HCT116 (cell line): ENCODE data around the gene PPM1D. TPM values are rescaled to one million over a fixed set of nuclear protein-coding genes. Genes with fewer than 3 reads are reported as not detected.

Source experiments
- ATAC-seq: fragments of 200-7000 bp; cut with Tn5 transposase; 2 replicates; pipeline ENCODE4 v1.9.1; 2020; ENCODE audit warnings: mild to moderate bottlenecking, moderate library complexity
- BruUV-seq: library from RNA; stranded (reverse); fragments of 400-500 nt; replicated peaks from 2 replicates; lab custom pipeline; 2021; lab: Mats Ljungman, UMichigan
- CTCF ChIA-PET: fragments of 300-600 bp; sonication (Branson Sonifier 250); formaldehyde crosslinking; loops from one replicate; lab custom pipeline; 2021; ENCODE audit warnings: antibody characterized with exemption; lab: Charles Lee
- POLR2A ChIA-PET: fragments of 300-600, 350-600 bp; sonication (Branson Sonifier 250); formaldehyde crosslinking; loops from one replicate; lab custom pipeline; 2021; ENCODE audit warnings: antibody characterized with exemption; lab: Charles Lee
- RAD21 ChIA-PET, 2 experiments: fragments of 300-600 bp; sonication (Branson Sonifier 250); formaldehyde crosslinking; loops; one replicate each; lab custom pipeline; 2023; ENCODE audit warnings: low total read pairs in 2 of 2; ENCODE audit not compliant: uncharacterized antibody in 2 of 2, unreplicated experiment in 2 of 2, low non-redundant PET in 1 of 2; lab: Charles Lee
- DNase-seq: peaks from one replicate; pipeline ENCODE4 v3.0.0-alpha.2; 2010; ENCODE audit warnings: low read depth, low spot score
- H2AFZ ChIP-seq: fragments of 200-600 bp; shearing (Covaris generic), sonication (generic); 2 replicates; pipeline ENCODE4 v1.6.1; 2017; ENCODE audit warnings: low read depth, mixed run types, mixed read lengths, antibody characterized with exemption, low read length; ENCODE audit not compliant: poor library complexity, severe bottlenecking
- H3K27ac ChIP-seq: 2 replicates; pipeline ENCODE4 v1.5.1; 2012; ENCODE audit warnings: low read depth, low read length
- H3K27me3 ChIP-seq: fragments of 200-600 bp; sonication (generic); 2 replicates; pipeline ENCODE4 v1.6.1; 2016; ENCODE audit warnings: mixed run types, low read length, mixed read lengths; ENCODE audit not compliant: insufficient read depth
- H3K36me3 ChIP-seq, 2 experiments: fragments of 200-500 bp in 1 of 2; fragments of 200-600 bp in 1 of 2; sonication (Bioruptor generic) in 1 of 2; sonication (generic) in 1 of 2; 2 replicates each; pipeline versions ENCODE4 v1.5.1 to v1.6.1; 2014 to 2016; ENCODE audit warnings: low read length in 2 of 2, inconsistent platforms in 1 of 2, mixed read lengths in 1 of 2, mixed run types in 1 of 2; ENCODE audit not compliant: insufficient read depth in 2 of 2, control insufficient read depth in 1 of 2
- H3K4me1 ChIP-seq, 2 experiments: fragments of 200-600 bp in 1 of 2; sonication (generic) in 1 of 2; 2 replicates each; pipeline versions ENCODE4 v1.5.1 to v1.6.1; 2012 to 2017; ENCODE audit warnings: low read length in 2 of 2, inconsistent platforms in 1 of 2, mild to moderate bottlenecking in 1 of 2, mixed read lengths in 1 of 2, mixed run types in 1 of 2, moderate library complexity in 1 of 2; ENCODE audit not compliant: insufficient read depth in 2 of 2, control insufficient read depth in 1 of 2
- H3K4me2 ChIP-seq: fragments of 200-600 bp; sonication (generic); 2 replicates; pipeline ENCODE4 v1.6.1; 2017; ENCODE audit warnings: mixed run types, low read length, mixed read lengths
- H3K4me3 ChIP-seq, 2 experiments: fragments of 200-600 bp in 1 of 2; sonication (generic) in 1 of 2; replicated peaks in 1 of 2; 2 replicates each; pipeline ENCODE4 v1.5.1; 2011 to 2016; ENCODE audit warnings: low read length in 2 of 2, control low read depth in 1 of 2, low read depth in 1 of 2, mild to moderate bottlenecking in 1 of 2, mixed read lengths in 1 of 2, mixed run types in 1 of 2
- H3K79me2 ChIP-seq: fragments of 200-600 bp; sonication (generic); 2 replicates; pipeline ENCODE4 v1.6.1; 2017; ENCODE audit warnings: mild to moderate bottlenecking, mixed run types, low read length, moderate library complexity, mixed read lengths; ENCODE audit not compliant: insufficient read depth
- H3K9ac ChIP-seq: fragments of 200-600 bp; sonication (generic); 2 replicates; pipeline ENCODE4 v1.6.1; 2016; ENCODE audit warnings: low read length, mixed read lengths
- H3K9me2 ChIP-seq: fragments of 200-600 bp; sonication (generic), shearing (Covaris generic); 2 replicates; pipeline ENCODE4 v1.6.1; 2017; ENCODE audit warnings: mixed run types, mild to moderate bottlenecking, moderate library complexity; ENCODE audit not compliant: insufficient read depth
- H3K9me3 ChIP-seq, 2 experiments: fragments of 200-500 bp in 1 of 2; fragments of 200-600 bp in 1 of 2; sonication (Bioruptor generic) in 1 of 2; sonication (generic) in 1 of 2; 2 replicates each; pipeline ENCODE4 v1.6.1; 2014 to 2017; ENCODE audit warnings: low read length in 2 of 2, mixed read lengths in 2 of 2, inconsistent platforms in 1 of 2, low read depth in 1 of 2, mild to moderate bottlenecking in 1 of 2, mixed run types in 1 of 2, moderate library complexity in 1 of 2; ENCODE audit not compliant: control insufficient read depth in 1 of 2, insufficient read depth in 1 of 2
- H4K20me1 ChIP-seq: fragments of 200-600 bp; sonication (generic), shearing (Covaris generic); 2 replicates; pipeline ENCODE4 v1.6.1; 2017; ENCODE audit warnings: mixed run types, mild to moderate bottlenecking, moderate library complexity; ENCODE audit not compliant: insufficient read depth
- CBX3 ChIP-seq: IDR thresholded peaks from 2 replicates; pipeline ENCODE4 v1.6.1; 2012; ENCODE audit warnings: low read depth
- CEBPB ChIP-seq: IDR thresholded peaks from 2 replicates; pipeline ENCODE4 v1.6.1; 2012; ENCODE audit warnings: low read depth
- ELF1 ChIP-seq: IDR thresholded peaks from 2 replicates; pipeline ENCODE4 v1.6.1; 2012; ENCODE audit warnings: low read depth, borderline replicate concordance
- EZH2 ChIP-seq: fragments of 200-600 bp; sonication (generic); IDR thresholded peaks from 2 replicates; pipeline ENCODE4 v1.6.1; 2017; ENCODE audit warnings: antibody characterized with exemption, mixed run types
- EZH2phosphoT487 ChIP-seq: fragments of 200-600 bp; IDR thresholded peaks from 2 replicates; pipeline ENCODE4 v1.6.1; 2018; ENCODE audit warnings: antibody characterized with exemption, borderline replicate concordance
- FOSL1 ChIP-seq: IDR thresholded peaks from 2 replicates; pipeline ENCODE4 v1.6.1; 2012; ENCODE audit warnings: low read depth
- JUND ChIP-seq: IDR thresholded peaks from 2 replicates; pipeline ENCODE4 v1.6.1; 2012
- MAX ChIP-seq: IDR thresholded peaks from 2 replicates; pipeline ENCODE4 v1.6.1; 2012
- POLR2A ChIP-seq: IDR thresholded peaks from 2 replicates; pipeline ENCODE4 v1.7.0; 2011; ENCODE audit warnings: borderline replicate concordance; ENCODE audit not compliant: insufficient read depth, insufficient read length; ENCODE audit errors: extremely low read depth
- POLR2AphosphoS5 ChIP-seq: IDR thresholded peaks from 2 replicates; pipeline ENCODE4 v1.6.1; 2011; ENCODE audit warnings: mild to moderate bottlenecking, low read depth, low read length, moderate library complexity
- RAD21 ChIP-seq: IDR thresholded peaks from 2 replicates; pipeline ENCODE4 v1.6.1; 2012; ENCODE audit warnings: low read depth, mild to moderate bottlenecking
- SIN3A ChIP-seq: IDR thresholded peaks from 2 replicates; pipeline ENCODE4 v1.6.1; 2012; ENCODE audit warnings: low read depth
- SP1 ChIP-seq: IDR thresholded peaks from 2 replicates; pipeline ENCODE4 v1.6.1; 2012; ENCODE audit warnings: low read depth
- SRF ChIP-seq: IDR thresholded peaks from 2 replicates; pipeline ENCODE4 v1.6.1; 2012; ENCODE audit warnings: low read depth
- TCF7L2 ChIP-seq: IDR thresholded peaks from 2 replicates; pipeline ENCODE4 v1.7.0; 2011; ENCODE audit warnings: borderline replicate concordance, inconsistent platforms; ENCODE audit not compliant: insufficient read depth, insufficient read length; ENCODE audit errors: extremely low read depth
- YY1 ChIP-seq: IDR thresholded peaks from 2 replicates; pipeline ENCODE4 v1.6.1; 2011; ENCODE audit warnings: low read length, low read depth, moderate library complexity, mild to moderate bottlenecking; ENCODE audit not compliant: insufficient replicate concordance; ENCODE audit errors: extremely low read depth
- ZBTB33 ChIP-seq: IDR thresholded peaks from 2 replicates; pipeline ENCODE4 v1.6.1; 2011; ENCODE audit warnings: mild to moderate bottlenecking, low read length, moderate library complexity; ENCODE audit not compliant: insufficient replicate concordance; ENCODE audit errors: extremely low read depth
- ZNF274 ChIP-seq: fragments of 200-500 bp; sonication (Bioruptor generic); IDR thresholded peaks from 2 replicates; pipeline ENCODE4 v1.6.1; 2014; ENCODE audit warnings: mild to moderate bottlenecking, low read depth, low read length, inconsistent platforms
- intact Hi-C: fragments of 100-400 bp; cut with micrococcal nuclease; formaldehyde crosslinking; loops from 2 replicates; pipeline ENCODE4 v1.10.0; 2022
- total RNA-seq: library from RNA; stranded (reverse); gene quantifications from one replicate; pipeline ENCODE4 v1.2.1, GENCODE V29; 2021; ENCODE audit not compliant: unreplicated experiment
- TF ChIP-seq, protein P1 (sequence below), 3 experiments: fragments of 200-600 bp in 1 of 3; sonication (generic) in 1 of 3; IDR thresholded peaks in 2 of 3; conservative IDR thresholded peaks in 1 of 3; 2 replicates each; pipeline ENCODE4 v1.5.1; 2012 to 2017; ENCODE audit warnings: low read depth in 2 of 3, low read length in 2 of 3, antibody characterized with exemption in 1 of 3, borderline replicate concordance in 1 of 3, control low read depth in 1 of 3, mild to moderate bottlenecking in 1 of 3, mixed read lengths in 1 of 3, mixed run types in 1 of 3, moderate library complexity in 1 of 3; ENCODE audit not compliant: insufficient read depth in 1 of 3

Gene PPM1D
- total RNA-seq, 1 experiment from 2014 or later = 29.1 TPM

DNA sequence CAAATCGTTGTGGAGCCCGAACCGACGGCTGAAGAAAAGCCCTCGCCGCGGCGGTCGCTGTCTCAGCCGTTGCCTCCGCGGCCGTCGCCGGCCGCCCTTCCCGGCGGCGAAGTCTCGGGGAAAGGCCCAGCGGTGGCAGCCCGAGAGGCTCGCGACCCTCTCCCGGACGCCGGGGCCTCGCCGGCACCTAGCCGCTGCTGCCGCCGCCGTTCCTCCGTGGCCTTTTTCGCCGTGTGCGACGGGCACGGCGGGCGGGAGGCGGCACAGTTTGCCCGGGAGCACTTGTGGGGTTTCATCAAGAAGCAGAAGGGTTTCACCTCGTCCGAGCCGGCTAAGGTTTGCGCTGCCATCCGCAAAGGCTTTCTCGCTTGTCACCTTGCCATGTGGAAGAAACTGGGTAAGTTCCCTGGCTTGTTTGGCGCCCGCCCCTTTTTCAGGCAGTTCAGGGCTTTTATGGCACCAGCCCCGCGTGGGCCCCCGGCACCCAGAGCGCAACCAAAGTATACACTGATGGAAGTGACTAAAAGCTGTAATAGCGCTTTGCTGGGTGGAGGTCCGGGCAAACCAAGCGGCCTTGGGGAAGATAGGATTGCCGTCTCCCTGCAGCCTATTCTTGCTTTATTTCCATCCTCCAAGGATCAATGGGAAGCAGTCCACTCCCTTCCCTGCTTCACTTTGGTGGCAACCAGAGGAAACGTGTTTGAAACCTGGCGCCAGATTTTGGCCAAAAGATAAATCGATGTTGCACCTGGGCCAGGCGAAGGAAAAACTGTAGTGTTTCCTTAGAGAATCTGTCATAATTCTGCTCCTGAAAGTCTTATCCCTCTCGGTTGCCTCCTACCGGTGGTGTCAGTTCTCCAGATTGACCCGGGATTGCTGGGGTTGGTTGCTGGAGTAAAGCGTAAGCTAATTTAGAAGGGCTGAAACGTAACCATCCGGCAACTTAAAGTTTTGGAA, 775 bp downstream of the PPM1D start:
- ATAC-seq (peak; percentile 39), DNase-seq (peak; percentile 84)
- peak overlapping the region; percentile 85 for H3K9ac ChIP-seq
- ChIA-PET CTCF (interaction anchor here (0.6 to 2.6 kb wide), 15 partner anchors 10 to 473 kb away, joined by 3 to 12 read pairs (median 5); no protein-coding TSS in a partner anchor), POLR2A (interaction anchor here (0.8 to 1.4 kb wide), 9 partner anchors 9 to 467 kb away, joined by 3 to 19 read pairs (median 3); partner anchors contain the start of gene USP32), RAD21 (no interaction called here)
- H3K27me3 ChIP-seq = no peaks in the 10 kb centered on the region
- peak overlapping the region; percentile 82 for H3K27ac ChIP-seq
- H3K4me3 ChIP-seq = peak overlapping the region; percentile 79 to 89
- H3K79me2 ChIP-seq = peaks cover 54% of the 10 kb centered on the region
- H3K4me2 ChIP-seq = peak overlapping the region; percentile 86
- intact Hi-C loops = loop anchor here (1.0 to 10.0 kb wide), 2 partner anchors 208 to 456 kb away; partner anchors contain the start of genes CA4 and USP32
- H2AFZ ChIP-seq = no peak overlapping the region
- peaks cover 14% of the 10 kb centered on the region; the same call in 1 of the 2 replicates for H4K20me1 ChIP-seq
- no TSS peak for BruUV-seq
- no peaks in the 10 kb centered on the region for H3K9me2 ChIP-seq
- H3K4me1 ChIP-seq = peaks cover 26 to 54% of the 10 kb centered on the region in 2 experiments
- no peaks in the 10 kb centered on the region for H3K36me3 ChIP-seq
- no peaks in the 10 kb centered on the region for H3K9me3 ChIP-seq
- TF ChIP-seq SP1 (no peak), POLR2AphosphoS5 (peak; percentile 50; the same call in 1 of the 2 replicates), CBX3 (peak; percentile 38), JUND (no peak), MAX (no peak; the same call in none of the 2 replicates), FOSL1 (no peak), YY1 (peak; percentile 61), ZBTB33 (no peak), TCF7L2 (no peak), SIN3A (peak; percentile 70), EZH2 (no peak), EZH2phosphoT487 (no peak), RAD21 (no peak), ZNF274 (no peak), CEBPB (no peak), ELF1 (no peak), POLR2A (no peak), SRF (no peak)
- TF ChIP-seq, protein P1, sequence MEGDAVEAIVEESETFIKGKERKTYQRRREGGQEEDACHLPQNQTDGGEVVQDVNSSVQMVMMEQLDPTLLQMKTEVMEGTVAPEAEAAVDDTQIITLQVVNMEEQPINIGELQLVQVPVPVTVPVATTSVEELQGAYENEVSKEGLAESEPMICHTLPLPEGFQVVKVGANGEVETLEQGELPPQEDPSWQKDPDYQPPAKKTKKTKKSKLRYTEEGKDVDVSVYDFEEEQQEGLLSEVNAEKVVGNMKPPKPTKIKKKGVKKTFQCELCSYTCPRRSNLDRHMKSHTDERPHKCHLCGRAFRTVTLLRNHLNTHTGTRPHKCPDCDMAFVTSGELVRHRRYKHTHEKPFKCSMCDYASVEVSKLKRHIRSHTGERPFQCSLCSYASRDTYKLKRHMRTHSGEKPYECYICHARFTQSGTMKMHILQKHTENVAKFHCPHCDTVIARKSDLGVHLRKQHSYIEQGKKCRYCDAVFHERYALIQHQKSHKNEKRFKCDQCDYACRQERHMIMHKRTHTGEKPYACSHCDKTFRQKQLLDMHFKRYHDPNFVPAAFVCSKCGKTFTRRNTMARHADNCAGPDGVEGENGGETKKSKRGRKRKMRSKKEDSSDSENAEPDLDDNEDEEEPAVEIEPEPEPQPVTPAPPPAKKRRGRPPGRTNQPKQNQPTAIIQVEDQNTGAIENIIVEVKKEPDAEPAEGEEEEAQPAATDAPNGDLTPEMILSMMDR (IDR thresholded peaks at IDR 0.05 in 2 of 3, conservative IDR thresholded peaks at IDR 0.05 in 1 of 3; ENCODE audit: borderline replicate concordance in 1 of 3, insufficient read depth in 1 of 3, low read depth in 2 of 3, low read length in 2 of 3) = peak; percentile 48 to 96 (median 96); a peak in 5 of 6 replicates
